GM19455 (cell line): ENCODE results near the gene ENTPD2.

Experiments
- ATAC-seq: cut with Tn5 transposase; IDR thresholded peaks from one replicate; pipeline ENCODE4 v1.9.1; 2021; ENCODE audit not compliant: unreplicated experiment

ENTPD2 gene

GRCh38 chr9:137080260-137081122 is 26.6 kb upstream of the ENTPD2 start:
- no peak for ATAC-seq

DNA sequence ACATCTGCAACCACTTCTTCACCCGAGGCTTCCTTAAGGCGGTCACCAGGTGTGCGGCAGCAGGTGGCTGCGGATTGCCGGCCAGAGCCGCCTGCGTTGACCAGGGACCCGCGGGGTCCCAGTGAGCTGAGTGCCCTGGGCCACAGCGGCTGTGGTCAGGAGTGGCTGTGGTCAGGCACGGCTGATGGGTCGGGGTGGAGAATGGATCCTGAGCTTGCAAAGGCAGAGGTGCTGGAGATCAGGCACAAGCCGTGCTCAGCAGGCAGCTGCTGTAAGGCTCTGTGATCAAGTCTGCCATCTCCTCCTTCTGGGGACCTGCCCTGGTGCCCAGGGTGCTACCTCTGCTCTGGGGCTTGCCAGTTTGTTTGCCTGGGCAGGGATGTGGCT is 25.5 kb upstream of the ENTPD2 start:
- no peak for ATAC-seq

GRCh38 chr9:137078701-137079400 is 25.0 kb upstream of the ENTPD2 start:
- no peak for ATAC-seq

DNA sequence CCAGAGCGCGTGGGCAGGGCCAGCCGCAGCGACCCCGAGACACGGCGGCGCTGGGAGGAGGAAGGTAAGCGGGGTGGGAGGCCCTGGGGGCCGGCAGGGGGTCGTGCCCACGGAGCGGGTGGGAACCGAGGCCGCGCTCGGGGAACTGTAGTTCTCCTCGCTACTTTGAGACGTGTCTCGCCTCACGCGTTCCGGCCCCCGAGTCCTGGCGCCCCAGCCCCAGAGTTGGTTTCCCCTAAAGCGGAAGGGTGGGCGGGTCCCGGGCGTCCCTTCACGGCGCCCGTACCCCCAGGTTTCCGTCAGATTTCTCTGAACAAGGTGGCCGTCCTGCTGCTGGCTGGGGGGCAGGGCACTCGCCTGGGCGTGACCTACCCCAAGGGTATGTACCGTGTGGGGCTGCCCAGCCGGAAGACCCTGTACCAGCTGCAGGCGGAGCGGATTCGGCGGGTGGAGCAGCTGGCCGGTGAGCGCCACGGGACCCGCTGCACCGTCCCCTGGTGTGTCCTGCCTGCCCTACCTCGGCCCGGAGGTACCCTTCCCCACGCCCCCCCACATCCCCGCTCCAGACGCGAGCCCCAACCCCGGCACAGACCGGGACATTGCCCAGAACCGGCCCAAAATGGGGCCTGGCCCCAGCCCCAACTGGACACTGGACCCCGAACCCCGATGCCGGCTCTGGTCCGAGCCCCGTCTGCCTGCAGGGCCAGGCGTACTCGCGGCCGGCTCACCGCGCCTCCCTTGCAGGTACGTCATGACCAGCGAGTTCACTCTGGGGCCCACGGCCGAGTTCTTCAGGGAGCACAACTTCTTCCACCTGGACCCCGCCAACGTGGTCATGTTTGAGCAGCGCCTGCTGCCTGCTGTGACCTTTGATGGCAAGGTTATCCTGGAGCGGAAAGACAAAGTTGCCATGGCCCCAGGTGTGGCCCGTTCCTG is 24.2 kb upstream of the ENTPD2 start:
- peak; percentile 23 for ATAC-seq

DNA sequence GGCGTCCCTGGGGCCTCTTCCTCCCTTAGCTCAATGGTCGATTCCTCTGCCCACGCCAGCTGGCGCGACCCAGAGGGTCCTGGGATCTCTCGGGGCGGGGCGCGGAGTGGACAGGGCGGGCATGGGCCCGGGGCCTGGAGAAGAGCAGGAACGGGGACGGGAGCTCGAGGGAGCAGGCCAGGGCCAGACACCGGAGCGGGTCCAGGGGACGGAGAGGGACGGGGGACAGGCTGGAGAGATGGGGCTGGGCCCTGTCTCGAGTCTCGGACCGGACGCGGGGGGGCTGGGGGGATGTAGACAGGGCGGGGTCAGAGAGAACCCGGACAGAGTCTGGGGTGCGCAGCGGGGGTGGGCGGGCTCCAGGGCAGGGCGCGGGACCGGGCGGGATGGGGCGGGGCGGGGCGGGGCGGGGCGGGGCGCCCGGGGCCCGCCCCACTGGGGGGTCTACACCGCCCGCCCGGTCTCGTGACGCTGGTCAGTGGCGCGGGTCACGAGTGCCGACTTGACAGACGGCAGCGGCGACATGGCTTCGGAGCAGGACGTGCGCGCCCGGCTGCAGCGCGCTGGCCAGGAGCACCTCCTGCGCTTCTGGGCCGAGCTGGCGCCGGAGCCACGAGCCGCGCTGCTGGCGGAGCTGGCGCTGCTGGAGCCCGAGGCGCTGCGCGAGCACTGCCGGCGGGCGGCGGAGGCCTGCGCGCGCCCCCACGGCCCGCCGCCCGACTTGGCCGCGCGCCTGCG is 23.3 kb upstream of the ENTPD2 start, which contains the start of gene UAP1L1:
Gene UAP1L1, plus strand, starts transcription at position 508 of the 738 bp plus-strand sequence. Its CDS starts 16 bp downstream, at position 524.
- ATAC-seq, result peak; percentile 48

- no peak for ATAC-seq
These were observed 22.8 kb upstream of the ENTPD2 start for GRCh38 chr9:137076636-137077009.

DNA sequence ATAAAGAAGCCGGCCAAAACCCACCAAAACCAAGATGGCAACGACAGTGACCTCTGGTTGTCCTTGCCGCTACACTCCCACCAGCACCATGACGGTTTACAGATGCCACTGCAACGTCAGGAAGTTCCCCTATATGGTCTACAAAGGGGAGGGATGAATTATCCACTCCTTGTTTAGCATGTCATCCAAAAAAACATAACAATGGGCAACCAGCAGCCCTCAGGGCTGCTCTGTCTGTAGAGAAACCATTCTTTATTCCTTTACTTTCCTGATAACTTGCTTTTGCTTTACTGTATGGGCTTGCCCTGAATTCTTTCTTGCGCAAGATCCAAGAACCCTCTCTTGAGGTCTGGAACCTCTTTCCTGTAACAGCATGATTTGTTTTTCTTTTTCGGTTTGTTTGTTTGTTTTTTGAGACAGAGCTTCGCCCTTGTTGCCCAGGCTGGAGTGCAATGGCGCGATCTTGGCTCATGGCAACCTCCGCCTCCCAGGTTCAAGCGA is 21.5 kb upstream of the ENTPD2 start:
- no peak for ATAC-seq

- ATAC-seq, result no peak
These were observed 20.9 kb upstream of the ENTPD2 start for GRCh38 chr9:137074657-137075274.

DNA sequence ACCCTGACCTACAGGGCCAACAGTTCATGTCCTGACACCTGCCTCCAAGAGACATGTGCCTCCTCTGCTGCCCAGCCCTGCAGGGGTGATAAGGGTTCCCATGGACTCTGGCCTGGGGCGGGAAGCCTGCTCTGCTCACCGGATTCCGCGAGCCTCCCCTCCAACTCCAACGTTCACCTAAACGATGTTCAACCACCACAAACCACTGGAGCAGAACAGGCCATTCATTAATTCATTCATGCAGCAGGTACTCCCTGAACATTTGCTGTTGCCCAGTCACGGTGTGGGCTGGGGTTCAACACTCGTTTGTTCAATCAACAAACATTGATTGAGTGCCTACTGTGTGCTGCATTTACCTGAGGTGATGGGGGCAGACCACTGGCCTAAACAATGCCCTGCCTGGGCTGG is 20.1 kb upstream of the ENTPD2 start:
- no peak for ATAC-seq

DNA sequence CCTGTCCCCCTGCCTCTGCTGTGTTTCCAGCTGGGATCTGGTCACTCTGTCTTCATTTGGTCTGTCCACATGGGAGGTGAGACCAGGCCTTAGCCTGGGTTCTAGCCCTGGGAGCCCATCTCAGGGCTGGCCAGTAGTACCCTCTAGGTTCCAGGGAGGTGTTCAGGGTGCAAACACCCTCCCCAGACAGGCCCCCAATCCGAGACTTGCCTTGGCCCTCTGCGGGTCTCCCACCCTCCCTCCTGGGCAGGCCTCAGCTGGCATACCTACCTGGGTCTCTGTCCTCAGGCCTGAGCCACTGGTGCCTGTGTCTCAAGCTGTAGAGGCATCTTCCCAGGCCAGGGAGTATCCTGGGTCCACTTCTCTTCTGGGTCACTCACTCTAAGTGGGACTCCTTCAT is 17.4 kb upstream of the ENTPD2 start:
- ATAC-seq, result no peak

GRCh38 chr9:137070906-137071275 is 17.0 kb upstream of the ENTPD2 start:
- ATAC-seq, result no peak

DNA sequence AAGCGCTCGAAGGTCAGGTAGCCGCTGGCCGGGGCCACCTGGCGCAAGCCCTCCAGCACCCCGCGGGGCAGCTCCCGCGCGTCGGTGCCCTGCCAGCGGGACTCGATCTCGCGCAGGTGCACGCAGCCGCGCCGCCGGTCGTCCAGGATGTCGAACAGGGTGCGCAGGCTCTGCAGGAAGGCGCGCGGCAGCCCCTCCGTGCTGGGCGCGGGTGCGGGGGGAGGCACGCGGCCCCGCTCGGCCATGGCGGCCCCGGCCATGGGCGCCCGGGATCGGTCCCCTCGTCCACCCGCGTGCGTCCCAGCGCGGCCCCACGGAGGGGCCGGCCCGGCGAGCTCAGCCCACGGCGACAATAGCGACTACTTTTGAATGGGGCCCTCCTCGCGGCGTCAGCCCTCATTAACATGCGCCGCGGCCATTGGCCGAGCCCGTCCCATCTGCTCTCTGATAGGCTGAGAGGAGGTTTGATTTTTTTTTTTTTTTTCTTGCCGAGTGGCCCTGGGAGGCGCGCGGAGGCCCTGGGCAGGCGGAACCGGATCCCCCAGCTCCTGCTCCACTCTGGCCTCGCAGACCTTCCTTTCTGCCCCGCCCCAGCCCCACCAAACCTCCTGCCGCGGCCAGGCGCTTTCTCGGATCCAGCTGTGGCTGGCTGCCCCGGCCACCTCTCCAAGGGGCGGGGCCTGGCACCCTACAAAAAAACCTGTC is 16.5 kb upstream of the ENTPD2 start, which contains the start of gene SAPCD2:
Gene SAPCD2, minus strand, starts transcription at position 357 of the 705 bp plus-strand sequence. Its CDS starts 97 bp downstream, at position 260.
- ATAC-seq, result peak; percentile 66

DNA sequence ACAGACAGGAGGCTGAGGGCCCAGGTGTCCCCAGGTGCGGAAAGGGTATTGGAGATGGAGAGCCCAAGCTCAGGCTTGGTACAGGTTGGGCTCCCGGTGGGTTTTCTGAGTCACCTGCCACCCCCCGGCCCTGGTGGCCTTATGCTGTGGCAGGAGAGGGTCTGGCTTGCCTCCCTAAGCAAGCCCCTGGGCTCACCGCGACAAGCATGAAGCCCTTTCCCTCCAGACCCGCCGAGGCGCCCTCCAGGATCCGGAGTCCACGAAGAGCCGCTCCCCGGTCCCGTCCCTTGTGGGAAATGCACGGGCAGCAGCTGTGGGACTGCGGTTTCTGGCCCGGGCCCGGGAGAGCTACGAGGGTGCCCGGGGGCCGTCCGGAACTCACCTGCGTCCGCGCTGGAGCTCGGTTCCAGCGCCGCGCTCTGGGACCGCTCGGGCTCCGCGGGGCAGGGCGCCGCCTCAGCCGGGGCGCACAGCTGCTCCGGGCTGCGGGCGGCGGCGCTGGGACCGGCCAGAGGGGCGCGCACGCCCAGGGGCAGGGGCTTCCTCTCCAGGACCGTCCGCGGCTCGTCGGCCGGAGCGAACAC is 15.7 kb upstream of the ENTPD2 start:
- no peak for ATAC-seq

DNA sequence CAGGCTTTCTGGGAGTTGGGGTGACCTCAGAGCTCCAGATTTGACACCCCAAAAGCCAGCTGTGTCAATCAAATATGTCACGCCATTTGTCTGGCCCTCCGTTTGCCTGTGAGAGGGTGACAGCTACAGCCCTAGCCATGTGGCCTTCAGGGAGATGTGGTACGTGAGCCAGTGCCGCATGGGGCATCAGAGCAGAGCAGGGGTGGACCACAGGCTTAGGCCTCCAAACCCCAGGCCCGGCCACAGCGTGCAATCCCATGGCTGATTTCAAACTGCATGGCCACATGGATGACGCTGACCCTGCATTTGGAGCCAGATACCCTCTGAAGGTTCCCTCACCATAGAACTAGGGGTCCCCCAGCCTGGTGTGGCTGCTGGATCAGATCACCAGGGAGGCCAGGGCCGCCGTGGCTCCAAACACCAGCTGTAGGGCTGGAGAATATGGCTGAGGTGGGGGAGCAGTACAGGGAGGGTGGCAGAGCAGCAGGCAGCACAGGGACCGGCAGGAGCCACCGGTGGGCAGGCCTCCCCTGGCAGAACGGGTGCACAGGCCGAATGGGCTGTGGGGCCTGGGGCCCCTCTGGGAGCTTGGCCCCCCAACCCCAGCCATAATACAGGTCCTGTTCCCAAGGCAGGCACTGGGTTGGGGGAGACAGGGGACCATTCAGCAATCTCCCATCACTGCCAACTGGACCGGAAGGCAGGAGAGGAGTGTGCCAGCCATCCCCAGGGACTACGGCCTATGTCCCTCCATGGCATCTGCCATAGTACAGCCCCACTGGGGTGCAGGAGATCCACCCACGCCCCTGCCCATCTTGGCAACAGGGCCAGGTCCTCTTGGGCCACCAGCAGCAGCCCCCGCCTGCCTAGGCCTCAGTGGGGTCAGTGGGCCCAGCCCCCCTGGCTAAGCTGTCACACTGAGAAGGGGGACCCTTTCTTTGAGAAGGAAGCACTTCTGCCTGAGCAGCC is 15.0 kb upstream of the ENTPD2 start:
- no peak for ATAC-seq

- ATAC-seq, result no peak
These were observed 14.1 kb upstream of the ENTPD2 start for GRCh38 chr9:137067860-137068538.

- no peak for ATAC-seq
These were observed 12.4 kb upstream of the ENTPD2 start for GRCh38 chr9:137066096-137066861.
